ENCODE results near the gene GDF3.

The GDF3 gene

DNA sequence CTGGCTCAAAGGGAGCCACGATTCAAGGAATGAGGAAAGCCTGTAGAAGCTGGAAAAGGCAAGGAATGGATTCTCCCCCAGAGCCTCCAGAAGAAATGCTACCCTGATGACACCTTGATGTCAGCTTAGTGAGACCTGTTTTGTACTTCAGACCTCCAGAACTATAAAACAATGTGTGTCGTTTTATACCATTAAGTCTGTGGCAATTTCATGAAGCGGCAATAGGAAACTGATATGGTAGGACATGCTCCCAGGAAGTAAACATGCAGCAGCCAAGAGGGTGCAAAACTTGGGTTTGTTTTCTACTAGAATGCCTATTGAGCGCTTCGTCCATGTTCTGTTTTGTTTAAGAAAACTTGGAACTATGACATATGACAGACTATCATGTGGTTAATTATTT lies 27.4 kb downstream of the GDF3 start:
- no peak for DNase-seq (ENCODE audit: low read depth in 1 of 2, low spot score in 1 of 2)

DNA sequence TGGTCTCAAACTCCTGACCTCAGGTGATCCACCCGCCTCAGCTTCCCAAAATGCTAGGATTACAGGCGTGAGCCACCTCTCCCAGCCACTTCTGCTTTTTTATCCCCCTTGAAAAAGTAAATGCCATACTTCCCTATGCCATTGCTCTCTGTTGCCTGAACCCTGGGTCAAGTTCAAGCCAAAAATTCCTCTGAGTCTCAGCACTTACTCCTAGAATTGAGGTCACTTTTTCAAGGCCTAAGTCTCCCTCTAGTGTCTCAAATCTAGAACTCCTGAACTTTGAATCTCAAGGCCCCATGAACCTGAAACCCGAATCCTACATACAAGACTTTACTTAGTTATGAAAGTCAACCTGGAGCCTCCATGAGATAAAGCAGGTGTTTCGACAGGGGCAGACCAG lies 28.4 kb downstream of the GDF3 start:
- DNase-seq (ENCODE audit: low read depth in 1 of 2, low spot score in 1 of 2): no peak

DNA sequence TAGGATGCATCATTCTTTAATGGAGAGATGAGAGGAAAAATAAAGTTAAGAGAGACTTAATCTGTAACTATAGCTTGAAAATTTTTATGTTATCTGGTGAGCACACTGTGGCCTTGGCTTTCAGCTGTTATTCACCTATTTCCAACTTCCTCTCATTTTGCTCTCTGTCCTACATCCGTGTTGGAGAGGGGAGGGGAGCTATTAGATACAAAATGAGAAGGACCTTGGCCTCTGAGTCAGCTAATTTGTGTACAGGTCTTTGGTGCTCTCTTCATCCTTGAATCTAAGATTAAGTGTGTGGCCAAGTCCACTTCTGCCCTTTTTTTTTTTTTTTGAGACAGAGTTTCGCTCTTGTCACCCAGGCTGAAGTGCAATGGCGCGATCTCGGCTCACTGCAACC lies 29.0 kb downstream of the GDF3 start:
- no peak for DNase-seq (ENCODE audit: low read depth in 1 of 2, low spot score in 1 of 2)

DNA sequence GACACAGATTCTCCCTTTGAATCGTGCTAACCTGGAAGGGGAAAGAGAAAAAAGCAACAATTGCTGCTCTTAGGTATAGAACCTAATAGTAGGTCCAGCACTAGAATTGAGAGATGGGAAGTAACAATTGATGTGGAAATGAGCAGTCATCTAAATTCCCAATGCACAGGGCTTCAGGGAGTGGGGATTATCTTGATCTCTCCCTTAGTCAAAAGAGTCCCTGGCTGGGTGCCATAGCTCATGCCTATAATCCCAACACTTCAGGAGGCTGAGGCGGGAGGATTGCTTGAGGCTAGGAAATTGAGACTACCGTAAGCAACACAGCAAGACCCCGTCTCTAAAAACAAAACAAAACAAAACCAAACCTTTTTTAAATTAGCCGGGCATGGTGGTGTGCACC lies 33.8 kb downstream of the GDF3 start:
- no peak for DNase-seq (ENCODE audit: low read depth in 1 of 2, low spot score in 1 of 2)

DNA sequence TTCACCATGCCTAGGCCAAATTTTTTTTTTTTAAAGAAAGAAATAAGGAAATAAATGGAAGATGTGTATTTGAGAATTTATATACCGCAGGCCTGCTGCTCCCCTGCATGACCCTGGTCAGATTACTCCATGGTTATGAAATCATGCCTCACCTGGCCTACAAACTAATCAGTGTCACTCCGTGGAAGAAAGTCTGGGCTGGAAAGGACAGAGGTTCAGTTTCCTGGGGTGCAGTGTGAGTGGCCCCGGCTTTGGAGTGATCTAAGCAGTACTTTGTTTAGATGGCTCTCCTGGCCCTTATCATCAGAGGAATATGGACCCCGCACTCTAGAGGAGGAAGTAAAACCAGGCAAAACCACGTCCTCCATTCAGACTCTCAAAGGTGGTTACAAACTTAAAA lies 39.5 kb downstream of the GDF3 start:
- no peak for DNase-seq (ENCODE audit: low read depth in 1 of 2, low spot score in 1 of 2)

DNA sequence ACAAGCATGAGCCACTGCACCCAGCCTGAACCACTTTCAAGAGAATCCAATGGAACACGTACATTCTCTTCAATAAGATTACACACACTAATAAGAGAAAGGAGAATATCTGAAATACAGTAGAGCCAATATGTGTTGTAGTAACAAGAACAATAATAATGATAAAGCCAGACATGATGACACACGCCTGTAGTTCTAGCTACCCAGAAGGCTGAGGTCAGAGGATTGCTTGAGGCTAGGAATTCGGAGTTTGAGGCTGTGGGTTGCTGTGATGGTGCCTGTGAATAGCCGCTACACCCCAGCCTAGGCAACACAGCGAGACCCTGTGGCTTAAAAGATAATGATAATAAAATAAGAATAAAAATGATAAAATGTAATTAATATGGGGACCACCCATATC lies 45.5 kb downstream of the GDF3 start:
- DNase-seq (ENCODE audit: low read depth in 1 of 2, low spot score in 1 of 2): no peak

DNA sequence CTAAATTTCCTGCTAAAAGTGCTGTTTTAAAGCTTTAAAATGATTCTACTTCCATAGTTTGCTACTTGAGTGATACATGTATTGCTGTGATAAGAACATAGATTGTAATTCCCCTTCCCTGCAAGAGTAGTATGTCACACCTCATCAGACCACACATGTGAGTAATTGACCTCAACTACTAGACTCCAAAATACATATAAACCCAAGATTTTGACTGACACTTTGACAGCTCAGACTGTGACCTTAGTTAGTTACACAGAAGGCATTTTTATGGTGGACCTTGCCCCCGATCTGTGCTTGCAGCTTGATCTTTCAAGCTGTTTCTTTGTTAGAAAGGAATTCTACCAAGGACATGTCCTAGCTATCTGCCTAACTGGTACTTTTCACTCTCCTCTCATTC lies 48.5 kb downstream of the GDF3 start:
- DNase-seq (ENCODE audit: low read depth in 1 of 2, low spot score in 1 of 2): no peak

DNA sequence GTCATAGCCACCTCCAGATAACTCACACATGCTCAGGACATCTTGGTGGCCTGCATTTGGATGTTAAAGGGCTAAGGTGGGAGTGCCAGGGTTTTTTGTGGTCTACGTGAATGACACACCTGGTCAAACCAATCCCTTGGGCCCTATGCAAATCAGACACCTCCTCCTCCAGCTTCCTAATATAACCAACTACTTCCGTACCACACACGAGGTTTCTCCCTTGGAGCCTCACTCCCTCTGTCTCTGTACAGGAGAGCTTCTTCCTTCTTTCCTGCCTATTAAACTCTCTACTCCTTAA lies 49.4 kb downstream of the GDF3 start:
- no peak for DNase-seq (ENCODE audit: low read depth in 1 of 2, low spot score in 1 of 2)

DNA sequence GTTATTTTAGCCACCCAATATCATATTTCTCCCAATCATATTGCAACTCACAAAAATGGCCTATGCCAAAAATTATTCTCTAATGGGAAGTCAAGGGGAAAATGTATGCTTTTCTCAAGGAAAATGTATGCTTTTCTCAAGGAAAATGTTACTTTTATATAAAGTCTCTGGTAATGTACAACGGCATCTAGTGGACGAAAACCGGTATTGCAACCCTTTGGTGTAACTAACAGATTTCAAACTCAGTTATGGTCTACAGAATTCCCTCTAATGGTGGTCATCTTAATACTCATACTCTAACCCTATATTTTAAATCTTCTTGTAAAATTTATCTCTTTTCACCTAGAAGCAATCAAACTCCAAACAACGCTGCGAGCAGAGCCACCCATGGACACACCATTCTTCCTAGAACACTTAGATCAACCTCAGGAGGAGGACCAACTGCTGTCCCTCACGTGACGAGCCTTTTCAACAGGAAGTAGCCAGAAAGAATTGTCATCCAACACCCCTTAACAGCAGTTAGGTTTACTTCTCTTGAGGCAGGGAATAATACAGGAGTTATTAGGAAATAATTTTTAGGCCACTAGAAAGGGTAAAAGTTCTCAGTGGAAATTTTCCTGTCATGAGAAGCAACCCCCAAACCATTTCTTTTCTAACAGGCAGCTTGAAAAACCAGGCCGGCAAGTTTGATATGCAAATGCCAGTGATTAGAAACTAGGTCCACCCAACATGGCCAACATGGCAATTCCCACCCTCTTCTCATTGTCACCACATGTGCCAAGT lies 50.0 kb downstream of the GDF3 start:
- DNase-seq (ENCODE audit: low read depth in 1 of 2, low spot score in 1 of 2): no peak

DNA sequence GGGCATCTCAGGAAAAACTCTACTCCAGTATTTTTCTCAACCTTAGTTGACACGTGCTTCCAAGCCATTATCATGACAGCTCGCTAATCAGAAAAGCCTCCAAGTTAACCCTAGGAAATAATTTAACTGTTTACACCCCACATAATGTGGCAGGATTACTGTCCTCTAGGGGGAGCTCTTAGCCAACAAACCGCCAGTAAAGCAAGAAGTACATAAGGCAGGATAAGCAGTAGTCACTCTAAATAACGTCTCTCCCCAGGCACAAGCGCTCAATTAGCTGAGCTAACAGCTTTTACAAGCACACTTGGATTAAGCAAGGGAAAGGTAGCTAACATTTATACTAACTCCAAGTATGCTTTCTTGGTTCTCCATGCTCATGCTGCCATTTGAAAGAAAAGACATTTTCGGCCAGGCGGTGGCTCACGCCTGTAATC lies 52.7 kb downstream of the GDF3 start:
- DNase-seq (ENCODE audit: low read depth in 1 of 2, low spot score in 1 of 2): no peak

DNA sequence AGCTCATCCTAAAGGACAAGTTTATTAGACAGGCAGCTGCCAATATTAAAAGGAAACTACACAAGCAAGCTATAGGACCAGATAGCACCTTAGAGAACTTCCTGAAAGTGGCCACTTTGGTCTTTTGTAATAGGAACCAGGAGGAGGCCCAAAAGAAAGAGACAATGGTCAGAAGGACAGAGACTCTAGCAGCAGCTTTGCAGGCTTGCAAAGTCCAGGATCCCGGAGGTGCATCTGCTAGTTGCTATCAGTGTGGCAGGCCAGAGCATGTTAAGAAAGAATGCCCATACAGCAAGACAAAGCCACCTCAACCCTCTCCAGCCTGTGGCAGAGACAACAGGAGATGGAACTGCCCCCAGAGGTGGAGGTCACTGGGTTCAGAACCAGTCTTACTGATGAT lies 53.3 kb downstream of the GDF3 start:
- no peak for DNase-seq (ENCODE audit: low read depth in 1 of 2, low spot score in 1 of 2)

DNA sequence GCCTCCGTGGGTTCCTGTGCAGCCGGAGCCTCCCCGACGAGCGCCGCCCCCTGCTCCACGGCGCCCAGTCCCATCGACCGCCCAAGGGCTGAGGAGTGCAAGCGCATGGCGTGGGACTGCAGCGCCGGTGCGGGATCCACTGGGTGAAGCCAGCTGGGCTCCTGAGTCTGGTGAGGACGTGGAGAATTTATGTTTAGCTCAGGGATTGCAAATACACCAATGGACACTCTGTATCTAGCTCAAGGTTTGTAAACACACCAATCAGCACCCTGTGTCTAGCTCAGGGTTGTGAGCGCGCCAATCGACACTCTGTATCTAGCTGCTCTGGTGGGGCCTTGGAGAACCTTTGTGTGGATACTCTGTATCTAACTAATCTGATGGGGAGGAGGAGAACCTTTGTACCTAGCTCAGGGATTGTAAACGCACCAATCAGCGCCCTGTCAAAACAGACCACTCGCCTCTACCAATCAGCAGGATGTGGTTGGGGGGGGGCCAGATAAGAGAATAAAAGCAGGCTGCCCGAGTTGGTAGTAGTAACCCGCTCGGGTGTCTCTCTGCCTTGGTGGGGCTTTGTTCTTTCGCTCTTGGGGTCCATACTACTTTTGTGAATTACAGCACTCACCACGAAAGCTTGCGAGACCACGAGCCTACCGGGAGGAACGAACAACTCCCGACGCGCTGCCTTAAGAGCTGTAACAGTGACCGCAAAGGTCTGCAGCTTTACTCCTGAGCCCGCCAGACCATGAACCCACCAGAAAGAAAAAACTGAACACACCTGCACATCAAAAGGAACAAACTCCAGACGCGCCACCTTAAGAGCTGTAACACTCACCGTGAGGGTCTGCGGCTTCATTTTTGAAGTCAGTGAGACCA lies 55.2 kb downstream of the GDF3 start:
- DNase-seq (ENCODE audit: low read depth in 1 of 2, low spot score in 1 of 2): peak; percentile 9 to 37

Measured in activated T-helper 1 cell treated with anti-CD3 and anti-CD28 coated beads, Interleukin-2, amount 50 U/mL, for 16 hours (primary cell).